Peyer's patch (tissue), 4 donors: ENCODE data around the gene DRC3. TPM values are rescaled to one million over a fixed set of nuclear protein-coding genes. Genes with fewer than 3 reads are reported as not detected.

ENCODE experiments used
- DNase-seq, 3 donors: peaks; one replicate each; pipeline ENCODE4 v3.0.0-alpha.2; 2017 to 2019
- H3K27ac ChIP-seq, 4 donors: fragments of 200-600 bp; sonication (generic); one replicate each; pipeline ENCODE4 v1.5.1; 2016 to 2019
- H3K27me3 ChIP-seq, 2 donors: fragments of 200-600 bp; sonication (generic); one replicate each; pipeline ENCODE4 v1.5.1; 2019
- H3K36me3 ChIP-seq, 3 donors: fragments of 200-600 bp; sonication (generic); one replicate each; pipeline ENCODE4 v1.5.1; 2016 to 2019
- H3K4me1 ChIP-seq, 4 donors: fragments of 200-600 bp; sonication (generic); one replicate each; pipeline ENCODE4 v1.5.1; 2016 to 2019
- H3K4me3 ChIP-seq, 4 donors: fragments of 200-600 bp; sonication (generic); 1 replicate in 3 of 4; 2 replicates in 1 of 4; pipeline ENCODE4 v1.5.1; 2016 to 2019; ENCODE audit warnings: mild to moderate bottlenecking in 1 of 4
- H3K9me3 ChIP-seq, 4 donors: fragments of 200-600 bp; sonication (generic); one replicate each; pipeline ENCODE4 v1.5.1; 2016 to 2019; ENCODE audit warnings: mild to moderate bottlenecking in 1 of 4
- POLR2A ChIP-seq, 2 donors: fragments of 450-650 bp; IDR thresholded peaks; one replicate each; pipeline ENCODE4 v1.5.1; 2017; ENCODE audit warnings: antibody characterized with exemption in 2 of 2, mild to moderate bottlenecking in 2 of 2, moderate library complexity in 2 of 2
- total RNA-seq, 4 donors: library from RNA; depleted of rRNA; stranded (reverse); fragments of >200 nt; gene quantifications; one replicate each; pipeline ENCODE4 v1.1.0, GENCODE V29; 2016
- TF ChIP-seq, protein P1 (sequence below), 6 experiments: fragments of 450-650 bp in 4 of 6; fragments of 200-600 bp in 2 of 6; sonication (generic) in 1 of 6; IDR thresholded peaks; one replicate each; pipeline ENCODE4 v1.5.1; 2017 to 2019; ENCODE audit warnings: antibody characterized with exemption in 6 of 6, mild to moderate bottlenecking in 3 of 6, moderate library complexity in 1 of 6

The DRC3 gene
- total RNA-seq, 4 donors from 2014 or later, result 0.57 to 6.3 (median 5.8) TPM; not detected in 1

DNA sequence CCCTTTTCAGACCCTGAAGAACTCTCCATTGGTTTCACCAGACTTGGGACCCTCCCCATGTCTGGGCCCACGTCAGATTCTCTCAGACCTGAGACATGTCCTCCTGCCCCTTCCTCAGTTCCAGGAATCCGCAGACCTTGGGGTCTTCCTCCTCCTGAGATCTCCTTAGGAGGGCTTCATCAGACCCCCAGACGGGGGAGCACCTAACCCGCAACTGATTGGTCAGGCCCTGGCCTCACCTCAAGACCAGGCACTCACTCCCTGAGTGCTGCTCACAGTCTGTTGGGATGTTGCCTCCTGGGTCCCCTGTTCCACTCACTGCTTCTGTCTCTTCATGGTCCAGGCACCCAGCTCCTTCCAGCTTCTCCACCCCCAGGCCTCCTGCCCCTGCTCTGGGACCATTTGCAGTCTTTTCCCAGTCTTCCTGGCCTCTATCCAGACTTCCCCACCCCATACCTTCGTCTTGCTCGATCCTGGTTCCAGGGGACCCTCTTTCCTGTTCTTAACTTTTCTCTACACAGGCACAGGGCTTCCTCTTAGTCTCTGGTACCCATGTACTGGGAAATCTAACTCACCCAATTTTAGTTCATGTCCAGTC lies 67.7 kb downstream of the DRC3 start:
- peaks cover 0 to 35% (median 14%) of the 10 kb centered on the region in 4 donors for H3K4me1 ChIP-seq
- peak overlapping the region in 2 of 4 donors; percentile 81 to 88 for H3K27ac ChIP-seq
- peak overlapping the region; percentile 87 to 97 (median 93) for H3K4me3 ChIP-seq
- H3K9me3 ChIP-seq, result no peaks in the 10 kb centered on the region
- no peaks in the 10 kb centered on the region for H3K36me3 ChIP-seq
- H3K27me3 ChIP-seq, result no peaks in the 10 kb centered on the region
- no peak for TF ChIP-seq POLR2A (IDR thresholded peaks at IDR 0.05)
- TF ChIP-seq, protein P1, sequence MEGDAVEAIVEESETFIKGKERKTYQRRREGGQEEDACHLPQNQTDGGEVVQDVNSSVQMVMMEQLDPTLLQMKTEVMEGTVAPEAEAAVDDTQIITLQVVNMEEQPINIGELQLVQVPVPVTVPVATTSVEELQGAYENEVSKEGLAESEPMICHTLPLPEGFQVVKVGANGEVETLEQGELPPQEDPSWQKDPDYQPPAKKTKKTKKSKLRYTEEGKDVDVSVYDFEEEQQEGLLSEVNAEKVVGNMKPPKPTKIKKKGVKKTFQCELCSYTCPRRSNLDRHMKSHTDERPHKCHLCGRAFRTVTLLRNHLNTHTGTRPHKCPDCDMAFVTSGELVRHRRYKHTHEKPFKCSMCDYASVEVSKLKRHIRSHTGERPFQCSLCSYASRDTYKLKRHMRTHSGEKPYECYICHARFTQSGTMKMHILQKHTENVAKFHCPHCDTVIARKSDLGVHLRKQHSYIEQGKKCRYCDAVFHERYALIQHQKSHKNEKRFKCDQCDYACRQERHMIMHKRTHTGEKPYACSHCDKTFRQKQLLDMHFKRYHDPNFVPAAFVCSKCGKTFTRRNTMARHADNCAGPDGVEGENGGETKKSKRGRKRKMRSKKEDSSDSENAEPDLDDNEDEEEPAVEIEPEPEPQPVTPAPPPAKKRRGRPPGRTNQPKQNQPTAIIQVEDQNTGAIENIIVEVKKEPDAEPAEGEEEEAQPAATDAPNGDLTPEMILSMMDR (IDR thresholded peaks at IDR 0.05), result no peak
- no peak for DNase-seq

- Histone ChIP-seq H3K27ac (no peak overlapping the region), H3K9me3 (no peaks in the 10 kb centered on the region), H3K36me3 (peaks cover 0 to 7% (median 0%) of the 10 kb centered on the region in 3 donors), H3K4me3 (no peak overlapping the region), H3K27me3 (no peaks in the 10 kb centered on the region), H3K4me1 (peaks cover 0 to 35% (median 14%) of the 10 kb centered on the region in 4 donors)
- no peak for DNase-seq
- TF ChIP-seq, protein P1 (IDR thresholded peaks at IDR 0.05), result no peak
- no peak for TF ChIP-seq POLR2A (IDR thresholded peaks at IDR 0.05)
Observed at GRCh38 chr17:18041776-18042175, 69.1 kb downstream of the DRC3 start.

GRCh38 chr17:18042983-18043382 lies 70.3 kb downstream of the DRC3 start:
- Histone ChIP-seq H3K4me1 (peaks cover 0 to 24% (median 6%) of the 10 kb centered on the region in 4 donors), H3K36me3 (peaks cover 0 to 11% (median 0%) of the 10 kb centered on the region in 3 donors), H3K27me3 (no peaks in the 10 kb centered on the region), H3K27ac (no peak overlapping the region), H3K9me3 (no peaks in the 10 kb centered on the region), H3K4me3 (no peak overlapping the region)
- no peak for DNase-seq
- no peak for TF ChIP-seq POLR2A (IDR thresholded peaks at IDR 0.05)
- TF ChIP-seq, protein P1 (IDR thresholded peaks at IDR 0.05), result no peak

DNA sequence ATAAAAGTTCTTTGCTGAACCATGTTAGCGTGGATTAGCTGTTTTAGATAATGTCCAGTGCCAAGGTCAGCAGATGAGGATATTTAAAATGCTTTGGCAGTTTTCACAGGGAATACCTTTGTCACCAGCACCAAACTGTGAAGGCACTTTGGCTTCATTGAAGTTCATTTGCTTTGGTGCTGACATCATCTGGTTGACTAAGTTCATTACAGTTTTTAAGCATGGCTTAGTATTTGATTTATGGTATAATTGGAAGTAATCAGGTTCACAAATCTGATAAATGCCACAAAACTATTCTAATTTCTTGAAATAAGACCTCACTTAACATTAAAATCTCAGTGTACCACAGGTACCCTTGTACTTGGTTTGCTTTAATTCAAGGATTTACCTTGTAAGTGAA lies 70.8 kb downstream of the DRC3 start:
- H3K4me1 ChIP-seq, result peaks cover 0 to 19% (median 5%) of the 10 kb centered on the region in 4 donors
- H3K9me3 ChIP-seq, result no peaks in the 10 kb centered on the region
- DNase-seq, result no peak
- no peak overlapping the region for H3K4me3 ChIP-seq
- H3K27ac ChIP-seq, result no peak overlapping the region
- no peaks in the 10 kb centered on the region for H3K27me3 ChIP-seq
- peaks cover 0 to 11% (median 0%) of the 10 kb centered on the region in 3 donors for H3K36me3 ChIP-seq
- TF ChIP-seq, protein P1 (IDR thresholded peaks at IDR 0.05), result peak in 4 of 6 experiments; percentile 13 to 31 (median 26)
- no peak for TF ChIP-seq POLR2A (IDR thresholded peaks at IDR 0.05)

DNA sequence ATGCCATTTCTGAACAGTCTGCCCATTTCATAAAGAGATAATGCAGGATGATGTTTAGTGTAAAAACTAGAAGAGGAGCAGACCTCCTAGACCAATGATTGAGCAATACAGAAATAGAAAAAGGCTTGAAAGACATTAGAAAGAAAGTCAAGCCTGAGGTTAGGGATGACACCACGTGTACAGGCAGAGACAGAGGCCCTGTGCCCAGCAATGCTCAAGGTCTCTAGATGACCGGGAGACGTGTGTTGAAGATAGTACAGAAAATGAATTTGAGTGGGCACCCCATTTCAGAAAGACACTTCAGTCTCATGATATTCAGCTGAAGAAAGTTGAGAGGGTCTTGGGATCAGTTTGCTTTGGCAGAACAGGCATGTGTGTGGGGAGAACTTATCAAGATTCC lies 71.9 kb downstream of the DRC3 start:
- Histone ChIP-seq H3K4me1 (peaks cover 0 to 19% (median 5%) of the 10 kb centered on the region in 4 donors), H3K9me3 (no peaks in the 10 kb centered on the region), H3K27ac (no peak overlapping the region), H3K36me3 (peaks cover 0 to 11% (median 0%) of the 10 kb centered on the region in 3 donors), H3K4me3 (no peak overlapping the region), H3K27me3 (no peaks in the 10 kb centered on the region)
- no peak for DNase-seq
- TF ChIP-seq, protein P1 (IDR thresholded peaks at IDR 0.05), result no peak
- no peak for TF ChIP-seq POLR2A (IDR thresholded peaks at IDR 0.05)
